C4-2B (cell line): ENCODE results near the gene KLHL36.

Experiments
- CTCF ChIP-seq: fragments of 450-650 bp; conservative IDR thresholded peaks from 2 replicates; pipeline ENCODE4 v1.5.1; 2017; ENCODE audit warnings: mild to moderate bottlenecking
- ZFX ChIP-seq: fragments of 450-650 bp; IDR thresholded peaks from 2 replicates; pipeline ENCODE4 v1.6.1; 2017

DNA sequence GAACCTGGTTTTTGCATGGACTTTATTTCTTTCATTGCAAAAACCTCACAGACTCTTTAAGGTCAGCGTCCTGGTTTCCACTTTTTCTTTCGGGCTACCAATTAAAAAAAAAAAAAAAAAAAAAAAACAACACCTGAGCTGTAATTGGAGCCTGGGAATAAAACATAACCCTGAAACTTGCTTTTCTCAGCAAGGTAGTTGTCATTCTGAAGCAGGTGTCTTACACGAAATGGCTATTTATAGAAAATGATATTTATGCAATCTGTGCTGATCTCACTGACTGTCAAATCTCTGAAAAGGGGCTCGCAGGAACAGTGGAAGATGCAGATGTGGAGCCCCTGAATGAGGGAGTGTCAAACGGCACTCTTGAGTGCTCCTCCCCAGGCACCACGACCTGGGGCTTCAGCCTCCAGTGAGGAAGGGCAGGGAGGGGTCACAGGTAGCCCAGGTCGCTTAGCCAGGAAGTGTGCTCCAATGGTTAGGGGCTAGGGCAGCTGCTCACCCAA is 20.0 kb upstream of the KLHL36 start:
- no peak for TF ChIP-seq CTCF
- no peak for TF ChIP-seq ZFX
